ENCODE results near the gene CHST14. TPM values are rescaled to one million over a fixed set of nuclear protein-coding genes. Genes with fewer than 3 reads are reported as not detected.

CHST14 gene
- polyA plus RNA-seq (ENCODE audit: insufficient read length): 35.6 TPM

DNA sequence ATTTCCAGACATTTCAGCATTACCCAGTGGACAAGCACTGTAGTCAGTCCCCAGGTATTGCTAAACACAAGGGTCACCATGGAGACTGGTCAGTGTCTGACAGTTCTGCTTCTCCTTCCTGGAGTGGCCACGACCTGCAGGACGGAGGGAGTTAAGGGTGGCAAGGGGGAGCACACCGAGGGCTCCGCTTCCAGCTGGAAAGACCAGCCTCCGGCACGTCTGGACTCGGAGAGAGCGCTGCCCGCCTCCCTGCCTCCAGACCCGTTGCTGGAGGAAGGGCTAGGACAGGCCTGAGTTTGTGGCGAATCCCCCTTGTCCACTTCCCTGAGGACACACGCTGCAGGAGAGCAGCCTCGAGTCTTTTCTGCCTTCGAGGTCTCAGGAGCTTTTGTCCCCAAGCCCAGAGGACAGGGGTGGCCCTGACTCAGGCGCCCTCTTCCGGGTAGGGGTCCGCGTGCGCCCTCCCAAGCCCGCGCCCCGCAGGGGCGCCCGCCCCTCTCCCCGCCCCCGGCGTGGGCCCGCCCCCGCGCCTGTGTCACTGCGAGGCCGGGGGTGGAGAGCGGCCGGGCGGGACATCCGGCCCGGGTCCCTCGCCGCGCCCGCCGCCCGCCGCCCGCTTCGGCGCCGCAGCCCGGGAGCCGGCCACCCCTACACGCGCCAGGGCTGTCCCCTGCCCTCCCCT, at the start of gene CHST14:
CHST14 (plus strand) TSS at position 562 of the 682 bp plus-strand sequence. CDS start 230 bp downstream, outside the sequence.
- peak; percentile 72 for DNase-seq

DNA sequence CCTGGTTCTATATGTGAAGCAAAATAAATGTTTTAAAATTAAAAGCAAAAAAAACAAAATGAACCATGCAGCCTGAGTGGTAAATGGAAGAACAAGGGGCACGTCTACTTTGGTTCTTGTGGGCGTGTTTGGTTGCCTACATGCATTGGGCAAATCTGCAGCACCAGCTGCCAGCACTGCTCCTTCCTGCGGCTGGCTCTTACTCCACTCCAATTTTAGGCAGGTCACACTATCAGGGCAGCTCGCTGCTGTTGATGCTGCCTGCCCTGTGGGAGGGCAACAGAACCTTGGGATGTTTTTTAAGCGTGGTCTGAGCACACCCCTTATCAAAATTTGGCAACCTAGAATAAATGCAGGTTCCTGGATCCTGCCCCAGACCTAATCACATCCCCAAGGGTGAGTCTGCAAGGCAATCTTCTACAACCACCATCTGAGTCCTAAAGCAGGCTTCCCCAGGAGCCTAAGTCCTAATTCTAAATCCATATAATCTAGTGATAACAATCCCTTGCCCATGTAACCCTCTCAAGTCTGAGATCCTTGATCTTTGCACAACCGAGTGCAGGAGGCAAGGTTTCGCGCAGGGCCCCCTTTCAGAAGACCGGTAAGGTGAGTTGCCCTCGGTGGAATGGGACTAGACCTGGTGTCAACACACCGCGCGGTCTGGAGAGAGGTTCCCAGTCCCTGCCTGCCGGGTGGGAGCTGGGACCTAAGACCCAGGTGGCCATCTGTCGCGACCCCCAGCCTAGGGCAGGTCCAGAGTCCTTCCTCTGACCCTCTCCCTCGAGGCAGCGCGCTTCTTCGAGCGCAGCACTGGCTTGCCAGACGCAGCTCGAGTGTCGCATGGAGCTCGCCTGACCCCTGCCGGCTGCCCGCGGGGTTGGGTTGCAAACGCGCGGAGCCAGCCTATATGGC, 49.3 kb upstream of the CHST14 start:
- peak; percentile 71 for DNase-seq

GRCh38 chr15:40424483-40425115, 46.2 kb upstream of the CHST14 start:
- no peak for DNase-seq

DNA sequence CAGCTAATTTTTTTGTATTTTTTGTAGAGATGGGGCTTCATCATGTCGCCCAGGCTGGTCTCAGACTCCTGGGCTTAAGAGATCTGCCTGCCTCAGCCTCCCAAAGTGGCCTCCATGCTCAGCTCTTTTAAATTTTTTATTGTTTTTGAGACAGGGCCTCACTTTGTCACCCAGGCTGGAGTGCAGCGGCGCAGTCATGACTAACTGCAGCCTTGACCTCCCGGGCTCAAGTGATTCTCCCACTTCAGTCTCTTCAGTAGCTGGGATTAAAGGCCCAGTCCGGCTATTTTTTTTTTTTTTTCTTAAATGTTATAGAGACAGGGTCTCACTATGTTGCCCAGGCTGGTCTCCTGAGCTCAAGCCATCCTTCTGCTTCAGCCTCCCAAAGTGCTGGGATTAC, 45.1 kb upstream of the CHST14 start:
- DNase-seq: no peak

- DNase-seq: no peak
These were observed 43.6 kb upstream of the CHST14 start for GRCh38 chr15:40427188-40427587.

DNA sequence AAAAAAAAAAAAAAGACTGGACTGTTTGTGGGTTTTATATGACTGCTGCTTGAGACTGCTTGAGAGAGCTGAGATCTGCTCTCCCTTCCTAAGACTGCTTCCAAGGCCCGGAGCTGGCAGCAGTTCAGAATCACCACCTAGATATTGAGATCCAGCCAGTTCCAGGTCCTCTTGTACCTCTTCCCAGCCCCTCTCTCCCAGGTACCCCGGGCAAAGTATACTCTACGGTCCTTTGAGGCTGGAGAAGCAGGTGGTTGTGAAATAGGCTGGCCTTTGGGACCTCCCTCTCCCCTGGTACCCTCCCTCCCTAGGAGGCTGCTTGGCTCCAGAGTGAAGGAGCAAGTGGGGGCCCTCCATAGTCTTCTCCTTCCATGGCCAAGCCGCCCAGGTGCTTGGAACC, 42.6 kb upstream of the CHST14 start:
- no peak for DNase-seq

DNA sequence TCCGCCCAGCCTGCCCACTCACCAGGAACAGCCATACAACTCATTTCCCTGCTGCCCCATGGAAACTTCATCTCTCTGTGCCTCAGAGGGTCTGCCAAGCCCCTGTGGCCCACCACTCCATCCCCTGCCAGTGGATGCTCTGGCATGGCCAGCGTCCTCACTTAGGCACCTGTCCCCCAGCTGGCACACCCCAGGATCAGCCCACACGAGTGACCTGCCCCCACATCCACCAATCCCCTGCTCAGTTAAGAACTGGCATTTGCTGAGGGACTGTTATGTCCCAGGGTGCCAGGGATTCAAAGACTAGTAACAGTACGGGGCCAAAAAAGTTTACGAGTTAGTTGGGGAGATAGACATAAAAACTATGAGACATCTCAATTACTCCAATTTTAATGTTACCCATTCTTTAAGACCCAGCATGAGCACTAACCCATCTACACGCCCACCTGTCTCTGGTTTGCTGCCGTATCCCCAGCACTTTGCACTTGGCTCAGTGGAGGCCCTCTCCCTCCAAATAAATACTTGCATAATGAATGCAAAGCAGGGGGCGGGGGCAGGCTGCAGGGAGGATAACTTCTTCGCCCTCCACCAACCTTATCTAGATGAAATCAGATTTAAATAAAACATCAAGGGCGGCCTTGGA, 41.6 kb upstream of the CHST14 start:
- DNase-seq: no peak

- no peak for DNase-seq
These were observed 40.4 kb upstream of the CHST14 start for GRCh38 chr15:40430271-40430805.

DNA sequence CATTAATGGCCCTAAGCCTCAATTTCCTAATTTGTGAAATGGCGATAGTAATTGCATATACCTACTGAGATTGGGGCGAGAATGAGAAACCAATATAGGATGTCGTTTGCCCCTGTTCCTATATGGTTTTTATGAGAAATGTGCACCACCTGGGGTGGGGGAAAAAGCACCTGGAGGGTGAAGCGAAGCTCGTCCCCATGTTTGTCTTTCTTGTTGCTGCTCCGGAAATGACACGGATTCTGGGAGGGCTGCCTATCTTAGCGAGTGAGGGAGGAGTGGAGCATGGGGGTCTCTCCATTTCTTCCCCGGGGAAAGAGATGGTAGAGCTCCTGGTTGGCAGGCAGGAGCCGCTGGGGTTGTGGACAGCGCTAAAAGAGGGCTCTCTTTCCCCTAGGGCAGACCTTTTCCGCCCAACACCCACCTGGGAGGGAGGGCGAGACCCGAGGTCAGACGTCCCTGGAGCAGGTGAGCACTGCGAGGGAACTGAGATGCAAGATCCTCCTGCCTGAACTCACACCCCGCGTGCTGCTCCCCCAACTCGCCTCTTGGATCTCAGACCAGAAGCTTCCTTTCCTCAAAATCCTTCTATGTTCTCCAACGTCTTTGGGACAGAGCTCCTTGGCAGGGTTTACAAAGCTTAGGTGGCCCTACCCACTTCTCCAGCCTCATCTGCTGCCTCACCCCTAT, 35.6 kb upstream of the CHST14 start:
- no peak for DNase-seq

- DNase-seq: no peak
These were observed 35.1 kb upstream of the CHST14 start for GRCh38 chr15:40435710-40436089.

DNA sequence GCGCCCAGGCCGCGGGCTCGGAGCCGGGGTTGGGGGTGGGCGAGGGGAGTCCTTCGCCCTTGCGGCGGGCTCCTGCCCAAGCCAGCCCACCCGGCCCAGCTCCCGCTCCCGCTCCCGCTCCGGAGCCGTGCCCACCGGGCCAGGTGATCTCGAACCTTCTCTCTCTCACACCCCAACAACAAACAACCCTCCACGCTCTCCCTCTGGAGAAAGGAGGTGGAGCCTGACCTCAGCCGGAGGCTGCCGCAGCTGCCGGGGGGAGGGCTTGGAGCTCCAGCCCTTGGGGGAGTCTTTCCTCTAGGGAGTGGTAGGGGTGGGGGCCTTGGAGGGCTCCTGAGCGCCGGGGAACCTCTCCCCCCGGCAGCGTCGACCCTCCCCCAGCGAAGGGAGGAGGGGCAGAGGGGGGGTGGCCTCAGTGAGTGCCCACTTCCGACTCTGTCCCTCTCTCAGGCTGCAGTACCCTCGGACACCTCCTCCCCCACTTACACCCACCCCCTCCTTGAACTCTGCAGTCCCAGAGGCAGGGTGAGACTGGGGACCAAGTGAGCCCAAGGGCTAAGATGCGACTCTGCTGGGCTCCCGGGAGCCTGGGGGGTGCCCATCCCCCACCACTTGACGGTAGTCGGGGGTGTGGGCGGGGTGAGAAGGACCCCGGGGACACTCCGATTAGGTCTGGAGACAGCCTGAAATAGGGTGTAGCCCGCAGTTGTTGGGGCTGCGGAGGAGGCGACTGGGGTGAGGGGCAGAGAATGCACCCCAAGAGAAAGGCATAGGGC, 34.5 kb upstream of the CHST14 start:
- DNase-seq: no peak

DNA sequence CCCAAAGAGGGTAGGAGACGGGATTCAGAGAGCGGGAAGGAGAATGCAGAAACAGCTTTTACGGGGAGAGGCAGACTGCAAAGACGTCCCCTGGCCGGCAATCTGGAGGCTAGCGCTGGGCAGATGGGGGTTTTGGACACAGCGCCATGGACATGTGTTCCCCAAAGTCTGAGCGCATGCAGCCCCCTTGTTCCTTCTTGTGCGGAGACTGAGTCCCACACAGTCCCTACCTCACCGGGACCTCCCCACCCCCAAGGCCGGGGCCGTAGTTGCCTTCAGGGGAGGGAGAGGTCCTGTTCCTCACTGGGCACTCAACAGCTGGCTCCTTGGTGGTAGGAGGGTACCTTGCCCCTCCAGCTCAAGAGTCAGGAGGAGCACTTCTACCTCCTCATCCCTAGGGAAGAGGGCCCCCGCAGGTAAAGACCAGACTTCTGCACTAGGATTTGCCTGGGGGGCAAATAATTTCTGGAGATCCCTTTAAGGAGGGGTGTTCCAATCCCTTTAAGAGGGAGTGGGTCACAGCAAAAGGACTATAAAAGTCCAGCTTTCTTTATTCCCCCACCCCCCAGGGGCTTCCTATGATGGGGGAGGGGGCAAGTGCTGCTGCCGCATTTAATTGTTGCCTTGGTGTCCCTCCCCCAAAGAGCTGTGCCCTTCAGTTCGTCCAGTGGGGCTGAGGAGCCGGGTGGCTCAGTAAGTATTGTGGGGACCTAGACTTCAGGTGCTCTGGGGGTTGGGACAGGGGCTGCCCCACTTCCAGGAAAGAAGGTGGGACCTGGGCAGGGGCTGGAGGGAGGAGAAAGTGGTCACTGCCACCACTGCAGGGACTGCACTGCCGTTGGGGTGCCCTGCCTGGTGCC, 33.7 kb upstream of the CHST14 start:
- DNase-seq: no peak

GRCh38 chr15:40437752-40438687, 32.8 kb upstream of the CHST14 start:
- DNase-seq: no peak

DNA sequence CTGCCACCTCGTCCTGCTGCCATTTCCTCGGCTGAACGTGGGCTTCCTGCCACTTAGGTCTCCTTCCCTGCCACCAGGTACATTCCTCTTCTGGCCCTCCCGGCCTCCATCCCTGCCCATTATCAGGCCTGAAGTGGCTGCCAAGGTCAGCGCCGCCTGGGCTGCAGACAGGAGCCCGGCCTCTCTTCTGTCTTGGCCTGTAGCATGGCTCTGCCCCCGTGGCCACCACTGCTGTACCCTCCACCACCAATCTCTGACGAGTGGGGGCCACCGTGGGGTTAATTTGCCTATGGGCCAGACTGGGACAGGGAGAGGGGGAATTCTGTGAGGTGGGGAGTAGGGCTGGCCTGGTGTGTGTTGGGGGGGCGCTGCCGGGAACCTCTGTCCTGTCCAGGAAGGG, 32.1 kb upstream of the CHST14 start:
- DNase-seq: no peak

DNA sequence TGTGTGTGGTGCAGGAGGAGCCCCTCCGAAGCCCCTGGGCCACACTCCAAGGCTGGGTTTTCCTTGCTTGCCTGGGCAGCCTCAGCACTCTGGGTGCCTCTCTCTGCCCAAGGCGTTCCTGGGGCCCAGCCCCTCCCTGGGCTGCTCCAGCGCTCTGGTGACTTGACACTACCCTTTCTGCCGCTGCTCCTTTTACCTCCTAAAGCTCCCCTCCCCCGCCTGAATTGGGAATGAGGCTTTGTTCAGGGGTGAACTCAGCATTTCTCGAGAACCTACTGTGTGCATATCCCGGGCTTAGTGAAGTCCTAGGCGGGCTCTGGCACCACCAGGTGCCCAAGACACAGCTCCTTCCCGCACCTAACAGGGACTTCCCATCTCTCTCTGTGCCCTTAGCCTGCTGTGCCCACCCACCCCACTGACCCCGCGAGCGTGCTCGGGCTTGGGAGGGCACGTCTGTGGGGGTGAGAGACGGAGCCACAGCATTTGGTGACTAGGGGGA, 31.3 kb upstream of the CHST14 start:
- DNase-seq: no peak

GRCh38 chr15:40439960-40440742, 30.6 kb upstream of the CHST14 start:
- DNase-seq: no peak

GRCh38 chr15:40440743-40441564, 29.8 kb upstream of the CHST14 start, which contains the start of gene BAHD1:
Gene BAHD1, plus strand, starts transcription at chr15:40440953. Its CDS starts 17,512 bp downstream, at chr15:40458465.
- DNase-seq: peak; percentile 94
